ENCODE measurements around the gene OGG1.
"Not testable (repeated sequence)": the region's sequence is repeated elsewhere in the genome, so short reads cannot be mapped to it uniquely, and the experiment has no call there.

The OGG1 gene

DNA sequence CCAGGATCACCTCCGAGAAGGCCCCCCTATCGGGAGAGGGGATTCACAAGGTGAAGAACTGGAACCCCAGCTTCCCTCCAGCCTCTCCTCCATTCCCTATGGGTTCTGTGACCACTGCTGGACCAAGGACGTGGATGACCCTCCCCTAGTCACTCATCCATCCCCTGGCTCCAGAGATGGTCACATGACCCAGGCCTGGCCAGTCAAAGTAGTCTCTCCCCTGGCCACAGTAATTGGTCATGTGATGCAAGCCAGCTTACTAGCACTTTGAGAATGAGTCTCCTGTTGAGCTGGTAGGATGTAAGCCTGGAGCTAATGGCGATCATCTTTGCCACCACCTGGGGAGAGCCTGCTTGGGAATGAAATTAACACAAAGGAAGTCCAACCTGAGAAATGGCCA lies 16.1 kb downstream of the OGG1 start:
- DNase-seq (ENCODE audit: low spot score), result no peak

DNA sequence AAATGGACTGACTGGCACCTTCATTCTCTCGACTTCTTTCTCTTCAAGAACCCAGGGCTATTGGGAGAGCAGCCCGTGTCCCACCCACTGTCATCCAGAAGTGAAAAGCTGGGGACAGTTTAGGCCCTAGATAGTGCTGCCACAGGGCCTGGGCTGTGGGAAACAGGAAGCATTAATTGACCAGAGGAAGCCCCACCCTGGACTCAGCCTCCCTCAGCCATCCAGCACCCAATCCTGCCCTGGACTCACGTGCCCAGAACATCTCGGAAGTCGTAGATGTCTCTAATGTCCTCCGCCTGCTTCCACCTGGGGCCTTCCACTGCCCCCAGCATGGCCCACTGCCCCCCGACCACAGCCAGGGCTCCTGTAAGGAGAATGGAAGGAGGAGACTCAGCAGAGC lies 17.7 kb downstream of the OGG1 start:
- DNase-seq (ENCODE audit: low spot score), result no peak

DNA sequence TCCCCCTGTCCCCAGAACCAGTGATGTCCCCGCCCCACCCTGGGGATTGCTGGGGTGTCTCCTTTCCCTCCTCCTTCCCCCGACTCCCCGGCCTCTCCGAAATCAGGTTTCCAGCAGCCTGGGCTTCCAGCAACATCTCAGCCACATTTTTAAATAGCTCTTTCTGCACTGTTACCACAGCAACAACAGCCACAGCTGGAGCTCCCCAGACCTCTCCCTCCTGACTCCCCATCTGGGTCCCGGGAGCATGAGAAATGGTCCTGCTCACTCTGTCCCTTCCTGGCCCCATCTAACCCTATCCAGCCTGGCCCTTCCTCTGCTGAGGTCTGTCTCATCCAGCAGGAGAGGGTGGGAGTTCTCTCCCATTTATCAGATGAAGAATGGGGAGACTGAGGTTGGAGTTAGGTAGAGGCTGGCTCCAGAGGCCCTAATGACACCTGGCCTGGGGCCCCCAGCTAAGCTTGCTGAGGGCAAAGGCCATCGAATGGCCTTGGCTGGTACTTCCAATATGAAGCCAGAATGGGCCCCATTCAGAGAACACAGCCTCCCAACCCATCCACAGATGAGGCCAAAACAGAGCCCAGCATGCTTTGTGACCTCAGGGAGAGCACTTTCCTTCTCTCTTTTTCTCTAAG lies 18.5 kb downstream of the OGG1 start:
- DNase-seq (ENCODE audit: low spot score), result no peak

DNA sequence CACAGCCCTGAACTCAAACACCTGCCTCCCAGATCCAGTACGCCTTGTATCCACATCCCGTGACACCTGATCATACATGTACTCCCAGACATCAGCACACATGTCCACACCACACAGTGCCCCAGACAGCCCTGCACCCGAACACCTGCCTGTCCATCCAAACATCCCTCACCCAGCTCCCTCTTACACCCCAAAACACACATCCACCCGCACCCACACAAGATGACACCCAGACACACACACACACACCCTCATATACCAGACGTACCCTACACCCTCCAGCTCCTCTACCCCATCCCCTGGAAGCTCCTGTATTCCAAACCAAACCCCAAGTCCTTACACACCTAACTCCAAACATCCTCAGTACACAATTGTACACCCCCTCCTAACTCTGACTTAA lies 19.3 kb downstream of the OGG1 start:
- DNase-seq (ENCODE audit: low spot score), result no peak

DNA sequence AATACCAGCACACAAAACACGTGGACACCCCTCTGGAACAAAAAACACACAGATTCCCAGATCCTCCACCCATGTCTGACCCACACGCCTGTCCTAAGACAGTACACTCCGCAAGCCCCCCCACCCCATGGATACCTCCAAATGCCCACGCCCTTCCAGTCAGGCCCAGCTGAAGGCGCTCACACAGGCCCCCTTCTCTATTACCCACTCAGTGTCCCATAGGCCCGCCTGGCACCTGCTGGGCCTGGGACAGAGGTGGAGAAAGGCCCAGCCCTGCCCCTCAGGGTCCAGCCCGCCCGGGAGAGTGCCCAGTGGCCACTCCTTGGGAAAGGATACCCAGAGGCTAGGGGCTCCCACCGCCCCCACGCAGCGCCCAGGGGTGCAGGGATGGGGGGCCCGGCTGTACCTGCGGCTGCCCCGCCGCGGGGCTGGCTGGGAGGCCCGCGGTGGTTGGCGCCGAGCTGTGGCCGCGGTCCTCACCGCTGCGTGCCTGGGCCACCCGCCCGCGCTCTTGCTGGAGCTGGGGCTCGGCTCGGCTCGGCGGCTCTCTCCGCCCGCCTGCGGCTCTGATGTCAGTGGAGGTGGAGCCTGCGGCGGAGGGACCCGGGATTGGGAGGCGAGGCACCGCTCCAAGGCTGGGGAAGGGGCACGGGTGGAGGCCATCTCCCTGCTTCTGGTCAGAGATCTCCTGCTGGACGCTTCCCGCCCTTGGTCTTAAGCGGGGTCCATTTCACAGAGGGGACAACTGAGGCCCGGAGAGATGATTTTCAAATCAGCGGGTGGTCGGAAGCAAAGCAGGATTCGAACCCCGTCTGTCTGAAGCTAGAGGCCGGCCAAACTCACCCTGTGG lies 19.9 kb downstream of the OGG1 start, which contains the start of gene CAMK1:
Gene CAMK1, minus strand, starts transcription at position 522 of the 850 bp plus-strand sequence. CDS start 2,198 bp downstream, outside the sequence.
- DNase-seq (ENCODE audit: low spot score), result peak; percentile 89

DNA sequence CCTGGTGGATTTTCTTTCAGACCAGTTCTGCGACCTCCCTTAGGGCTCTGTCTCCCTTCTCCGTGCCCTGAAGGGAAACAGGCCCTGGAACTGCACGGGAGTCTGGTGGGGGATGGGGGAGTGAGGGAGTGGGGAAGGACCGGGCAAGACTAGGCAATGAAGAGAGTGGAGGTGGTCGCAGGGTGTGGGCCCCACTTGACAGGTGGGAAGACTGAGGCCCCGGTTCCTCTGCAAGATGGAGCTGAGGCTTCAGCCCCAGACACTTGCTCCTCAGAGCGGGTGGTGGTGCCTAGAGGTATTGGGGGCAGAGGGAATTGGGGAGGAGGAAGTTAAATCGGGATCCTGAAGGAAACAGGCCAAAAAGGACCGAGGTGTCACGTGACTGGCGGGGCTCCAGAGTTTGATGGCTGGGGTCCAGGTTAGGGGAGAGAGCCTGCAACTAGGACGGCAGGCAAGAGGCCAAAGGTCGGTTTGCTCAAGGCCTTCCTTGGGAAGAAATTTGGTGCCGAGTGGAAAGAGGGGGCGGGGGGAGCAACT lies 20.6 kb downstream of the OGG1 start:
- no peak for DNase-seq (ENCODE audit: low spot score)

DNA sequence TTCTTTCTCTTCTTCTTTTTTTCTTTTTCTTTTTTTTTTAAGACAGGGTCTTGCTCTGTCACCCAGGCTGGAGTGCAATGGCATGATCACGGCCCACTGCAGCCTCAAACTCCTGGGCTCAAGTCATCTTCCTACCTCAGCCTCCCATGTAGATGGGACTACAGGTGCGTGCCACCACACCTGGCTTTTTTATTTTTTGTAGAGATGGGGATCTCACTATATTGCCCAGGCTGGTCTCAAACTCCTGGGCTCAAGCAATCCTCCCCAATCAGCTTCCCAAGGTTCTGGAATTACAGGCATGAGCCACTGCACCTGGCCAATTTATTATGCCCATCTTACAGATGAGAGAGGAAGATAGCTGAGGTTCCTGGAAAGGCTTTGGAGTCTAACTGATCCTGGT lies 21.3 kb downstream of the OGG1 start:
- not testable (repeated sequence) for DNase-seq (ENCODE audit: low spot score)

DNA sequence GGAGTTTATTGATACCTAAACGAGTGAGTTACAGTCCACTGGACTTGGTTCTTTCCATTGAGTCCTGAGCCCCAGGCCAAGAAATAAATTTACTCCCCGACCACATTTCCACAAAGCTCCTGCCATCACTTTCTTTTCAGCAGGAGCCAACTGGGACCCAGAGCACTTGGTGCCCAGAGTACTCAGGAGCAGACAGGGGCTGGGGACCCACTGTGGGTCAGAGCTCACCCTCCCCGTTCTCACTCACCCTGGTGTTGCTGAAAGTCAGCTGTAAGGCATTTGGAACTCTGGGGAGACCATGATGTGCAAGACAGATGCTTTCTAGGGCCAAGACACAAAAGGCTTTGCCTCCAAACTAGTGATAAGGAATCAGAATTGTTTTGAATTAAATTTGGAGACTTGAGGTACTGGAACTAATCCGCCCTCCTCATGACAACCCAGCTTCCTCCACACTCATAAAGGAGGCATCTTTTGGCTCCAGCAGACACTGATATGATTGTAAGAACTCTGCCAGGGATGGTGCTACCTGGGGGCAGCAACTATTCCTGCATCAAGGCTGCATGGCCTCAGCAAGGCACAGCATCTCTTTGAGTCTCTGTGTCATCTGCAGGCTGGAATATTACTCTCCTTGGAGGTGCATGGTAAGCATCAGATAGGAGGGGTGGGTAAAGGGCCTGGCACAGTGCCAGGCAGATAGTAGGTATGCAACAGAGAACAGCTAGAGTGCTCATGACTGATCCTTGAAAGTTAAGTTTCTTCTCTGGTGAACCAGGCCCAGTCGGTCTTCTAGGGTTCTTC lies 27.3 kb downstream of the OGG1 start:
- no peak for DNase-seq (ENCODE audit: low spot score)

DNA sequence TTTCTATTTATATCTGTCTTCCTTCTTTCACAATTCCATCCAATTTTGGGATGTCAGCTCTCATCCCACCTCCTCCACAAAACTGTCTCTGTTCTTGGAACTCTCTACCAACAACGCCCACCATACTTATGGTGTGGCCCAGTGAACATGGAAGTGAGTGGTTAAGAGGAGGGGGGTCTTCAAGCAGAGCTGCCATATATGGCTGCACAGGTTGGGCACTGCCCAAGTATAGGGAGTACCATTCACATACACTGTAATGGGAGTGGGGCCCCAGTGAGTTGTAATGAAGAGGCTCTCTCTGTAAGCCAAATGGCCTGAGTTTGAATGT lies 27.9 kb downstream of the OGG1 start:
- DNase-seq (ENCODE audit: low spot score), result no peak

DNA sequence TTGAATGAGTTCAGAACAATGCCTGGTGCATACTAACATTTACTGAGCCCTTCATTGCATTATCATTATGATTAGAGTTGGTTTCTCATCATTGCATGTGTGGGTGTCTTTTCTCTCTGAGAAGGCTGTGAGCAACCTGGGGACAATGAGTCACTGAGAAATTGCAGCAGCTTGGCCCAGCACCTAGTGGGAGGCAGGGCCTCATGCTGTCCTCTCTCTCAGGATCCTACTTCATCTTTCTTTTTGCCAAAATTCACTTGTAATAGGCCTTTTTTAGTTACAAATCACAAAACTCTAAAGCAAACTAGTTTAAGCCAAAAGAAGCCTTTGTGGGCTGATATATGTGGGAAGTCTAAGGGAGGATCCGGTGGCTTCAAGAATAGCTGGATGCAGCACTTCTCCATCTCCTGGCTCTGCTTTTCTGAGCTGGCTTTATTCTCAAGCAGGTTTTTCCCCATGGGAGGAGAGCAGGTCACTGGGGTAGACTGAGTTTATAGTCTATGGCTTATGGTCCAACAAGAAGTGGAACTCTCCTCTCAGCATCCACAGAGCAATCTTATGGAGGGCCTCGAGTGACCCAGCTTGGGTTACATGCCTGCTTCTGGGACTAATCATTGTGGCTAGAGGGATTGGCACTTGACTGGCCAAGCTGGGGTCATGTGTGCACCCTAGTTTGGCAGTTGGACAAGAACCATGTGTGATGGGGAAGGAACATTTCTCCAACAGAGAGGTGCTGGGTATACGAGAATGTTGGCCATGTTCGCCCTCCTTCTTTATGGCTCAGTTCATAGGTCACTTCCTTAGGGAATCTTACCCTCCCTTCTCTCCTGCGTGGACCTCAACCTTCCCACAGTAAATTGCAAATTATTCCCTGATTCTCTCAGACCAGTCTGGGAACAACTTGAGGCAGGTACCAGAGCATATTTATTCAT lies 28.7 kb downstream of the OGG1 start:
- no peak for DNase-seq (ENCODE audit: low spot score)

DNA sequence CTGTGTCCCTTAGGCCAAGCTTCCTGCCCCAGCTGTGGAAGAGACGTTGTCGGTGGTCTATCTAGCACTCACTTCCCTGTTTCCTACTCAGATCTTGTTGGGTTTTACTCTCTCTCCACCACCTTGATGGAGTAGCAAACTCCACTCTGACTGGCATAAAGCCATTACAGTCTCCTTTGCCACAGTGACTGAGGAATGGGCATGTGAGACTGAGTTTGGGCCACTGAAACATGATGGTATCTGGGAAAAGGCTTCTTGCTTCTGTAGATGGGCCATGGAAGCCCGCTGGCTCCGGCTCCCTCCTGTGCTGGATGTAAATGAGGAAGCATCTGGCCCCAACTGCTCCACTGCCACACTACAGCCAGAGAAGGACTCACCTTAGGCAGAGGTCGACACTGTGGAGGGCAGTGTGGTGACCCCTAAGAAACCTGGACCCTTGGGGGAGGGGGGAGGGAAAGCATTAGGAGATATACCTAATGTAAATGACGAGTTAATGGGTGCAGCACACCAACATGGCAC lies 29.4 kb downstream of the OGG1 start:
- DNase-seq (ENCODE audit: low spot score), result no peak

DNA sequence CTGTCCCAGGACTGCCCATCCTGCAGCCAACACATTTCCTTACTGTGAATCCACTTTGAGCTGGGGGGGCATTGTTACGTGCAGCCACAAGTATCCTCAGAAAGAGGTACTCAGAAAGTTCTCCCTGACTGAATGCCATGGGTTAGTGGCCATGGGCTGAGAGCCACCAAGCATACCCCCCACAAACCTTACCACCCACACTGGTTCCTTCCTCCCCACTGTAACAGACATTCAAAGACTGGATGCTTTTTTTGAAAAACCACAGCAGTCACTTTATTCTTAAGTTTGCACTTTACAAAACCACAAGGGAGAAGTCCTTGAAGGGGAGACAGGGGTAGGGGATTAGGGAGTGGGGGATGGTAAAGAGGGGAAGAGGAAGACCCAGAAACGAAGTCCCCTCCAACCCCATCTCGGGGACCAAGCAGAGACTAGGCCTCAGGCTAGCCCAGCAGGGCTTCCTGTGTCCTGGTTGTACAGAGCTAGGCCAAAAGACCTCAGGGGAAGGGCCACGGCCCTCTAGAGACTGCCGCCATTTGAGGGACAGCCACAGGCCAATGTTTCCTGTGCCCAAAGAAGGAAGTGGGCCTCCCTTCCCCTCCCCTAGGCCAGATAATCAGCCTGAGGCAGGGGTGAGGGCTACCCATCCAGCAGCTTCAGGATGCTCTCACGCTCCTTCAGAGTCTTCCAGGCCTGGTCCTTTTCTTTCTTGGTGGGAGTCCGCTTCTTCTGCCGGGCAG lies 30.1 kb downstream of the OGG1 start:
- no peak for DNase-seq (ENCODE audit: low spot score)

DNA sequence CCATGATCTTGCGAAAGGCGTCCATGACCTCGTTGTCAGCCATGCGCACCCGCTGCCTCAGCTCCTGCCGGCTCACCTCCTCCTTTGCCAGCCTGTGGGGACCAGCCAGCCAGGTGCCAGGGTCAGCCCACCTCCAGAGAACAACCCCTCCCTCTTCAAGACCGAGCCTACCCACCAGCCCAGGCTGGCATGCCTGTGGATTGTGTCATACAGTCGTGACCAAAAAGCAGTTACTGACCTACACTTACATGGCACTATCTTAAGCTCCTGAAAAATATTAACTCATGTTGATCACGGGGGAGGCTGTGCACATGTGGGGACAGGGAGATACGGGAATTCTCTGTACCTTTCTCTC lies 30.7 kb downstream of the OGG1 start:
- DNase-seq (ENCODE audit: low spot score), result no peak

DNA sequence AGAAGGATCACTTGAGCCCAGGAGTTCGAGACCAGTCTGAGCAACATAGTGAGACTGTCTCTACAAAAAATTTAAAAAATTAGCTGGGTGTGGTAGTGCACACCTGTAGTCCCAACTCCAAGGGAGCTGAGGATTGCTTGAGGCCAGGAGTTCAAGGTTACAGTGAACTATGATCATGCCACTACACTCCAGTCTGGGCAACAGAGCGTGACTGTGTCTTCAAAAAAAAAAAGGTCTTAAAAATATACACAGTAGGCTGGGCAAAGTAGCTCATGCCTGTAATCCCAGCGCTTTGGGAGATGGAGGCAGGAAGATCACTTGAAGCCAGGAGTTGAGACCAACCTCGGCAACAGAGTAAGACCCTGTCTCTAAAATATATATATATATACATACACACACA lies 31.2 kb downstream of the OGG1 start:
- DNase-seq (ENCODE audit: low spot score), result no peak

DNA sequence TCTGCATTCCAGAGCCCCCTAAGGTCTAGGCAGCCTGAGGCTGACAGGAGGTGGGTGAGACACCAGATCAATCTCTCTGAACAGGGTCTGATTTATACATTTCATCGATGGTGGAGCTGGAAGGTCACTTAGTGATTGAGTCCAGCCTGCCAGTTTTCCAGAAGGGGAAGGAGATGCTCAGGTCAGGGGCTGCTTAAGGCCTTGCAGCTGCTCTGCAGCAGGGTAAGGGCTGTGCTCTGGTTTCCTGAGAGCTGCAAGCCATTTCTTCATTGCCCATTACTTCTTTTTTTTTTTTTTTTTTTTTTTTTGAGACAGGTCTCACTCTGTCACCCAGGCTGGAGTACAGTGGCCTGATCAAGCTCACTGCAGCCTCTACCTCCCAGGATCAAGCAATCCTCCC lies 31.8 kb downstream of the OGG1 start:
- DNase-seq (ENCODE audit: low spot score), result no peak

DNA sequence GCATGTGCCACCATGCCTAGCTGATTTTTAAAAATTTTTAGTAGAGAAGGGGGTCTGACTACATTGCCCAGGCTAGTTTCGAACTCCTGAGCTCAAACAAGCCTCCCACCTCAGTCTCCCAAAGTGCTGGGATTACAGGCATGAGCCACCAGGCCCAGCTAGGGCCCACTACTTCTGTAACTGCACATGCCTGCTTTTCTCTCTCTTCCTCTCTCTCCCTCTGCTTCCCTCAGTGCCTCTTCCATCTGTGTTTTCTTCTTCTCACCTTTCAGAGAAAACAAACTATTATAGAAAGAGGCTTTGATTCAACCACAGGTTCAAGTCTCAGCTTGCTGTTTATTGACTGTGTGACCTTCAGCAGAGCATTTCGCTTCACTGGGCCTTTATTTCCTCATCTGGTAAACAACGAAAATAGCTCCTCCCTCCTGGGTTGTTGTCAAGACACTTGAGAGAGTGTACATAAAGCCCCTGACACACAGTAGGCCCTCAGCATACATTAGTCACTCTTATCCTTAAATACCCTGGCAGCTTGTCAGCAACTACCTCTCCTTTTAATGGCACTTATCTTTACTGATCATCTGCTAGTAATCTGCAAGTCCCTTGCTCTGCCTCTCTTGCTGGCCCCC lies 32.3 kb downstream of the OGG1 start:
- DNase-seq (ENCODE audit: low spot score), result no peak

DNA sequence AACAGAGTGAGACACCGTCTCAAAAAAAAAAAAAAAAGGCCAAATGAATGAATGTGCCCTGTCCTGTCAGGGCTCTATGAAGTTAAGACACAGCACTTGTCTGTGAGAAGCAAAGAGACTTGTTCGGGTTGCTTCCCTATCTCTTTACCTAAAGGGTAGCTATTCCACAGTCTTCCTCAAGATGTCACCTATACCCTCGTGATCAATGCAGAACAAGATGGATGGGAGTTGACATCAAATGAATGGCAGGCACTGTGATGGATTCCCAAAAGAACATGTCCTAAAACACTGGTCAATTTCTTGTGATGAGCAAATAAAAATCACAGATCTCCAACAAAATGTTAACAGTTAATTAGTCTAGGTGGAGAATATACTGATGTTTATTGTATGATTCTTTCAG lies 33.0 kb downstream of the OGG1 start:
- no peak for DNase-seq (ENCODE audit: low spot score)

DNA sequence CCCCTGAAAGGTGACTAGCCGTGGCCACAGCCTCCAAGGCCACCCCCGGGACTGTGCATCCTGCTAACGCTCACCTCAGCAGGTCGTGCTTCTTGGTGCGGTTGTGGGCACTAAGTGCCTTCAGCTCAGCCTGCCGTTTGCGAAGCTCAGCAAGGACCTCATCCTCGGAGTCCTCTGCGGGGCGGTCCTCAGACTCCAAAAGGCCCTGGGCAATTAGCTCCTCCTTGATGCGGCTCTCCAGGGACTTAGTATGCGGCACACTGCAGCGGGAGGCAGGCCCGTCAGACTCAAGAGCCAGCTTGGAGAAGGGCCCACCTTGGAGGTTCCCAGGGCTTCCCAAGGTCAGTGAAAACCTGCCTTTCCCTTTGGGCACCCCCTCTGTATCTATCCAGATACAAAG lies 34.2 kb downstream of the OGG1 start:
- DNase-seq (ENCODE audit: low spot score), result no peak

DNA sequence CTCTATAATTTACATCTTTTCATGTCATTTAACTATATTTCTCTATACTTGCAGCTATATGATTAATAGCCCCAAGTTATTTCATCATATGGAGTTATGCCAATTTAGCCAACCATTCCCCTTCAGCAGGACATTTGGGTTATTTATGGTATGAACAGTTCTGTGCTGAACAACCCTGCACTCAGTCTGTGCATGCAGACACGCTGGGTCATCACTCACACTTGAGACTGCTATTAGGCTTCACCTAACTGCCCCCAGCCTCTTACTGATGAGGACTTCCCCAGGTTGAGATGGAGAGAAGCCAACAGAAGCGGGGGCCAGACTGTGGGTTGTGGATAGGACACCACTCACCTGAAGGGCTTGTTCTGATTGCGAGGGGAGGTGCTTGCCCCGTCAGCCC lies 35.2 kb downstream of the OGG1 start:
- DNase-seq (ENCODE audit: low spot score), result no peak

DNA sequence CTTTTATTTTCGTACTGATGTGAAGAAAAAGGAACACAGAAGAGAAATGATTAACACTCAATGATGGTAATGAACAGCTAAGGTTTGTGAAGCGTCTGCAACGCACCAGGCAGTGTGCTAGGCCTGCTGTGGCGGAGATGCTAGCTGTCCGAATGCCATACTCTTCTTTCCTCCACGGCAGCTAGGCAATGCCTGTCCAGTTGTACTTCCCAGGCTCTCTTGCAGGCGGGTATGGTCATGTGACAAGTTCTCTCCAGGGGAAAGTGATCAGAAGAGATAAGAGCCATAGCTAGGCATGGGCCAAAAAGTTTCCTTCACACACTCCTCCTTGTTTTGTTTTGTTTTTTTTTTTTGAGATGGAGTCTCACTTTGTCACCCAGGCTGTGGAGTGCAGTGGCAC lies 35.9 kb downstream of the OGG1 start:
- no peak for DNase-seq (ENCODE audit: low spot score)
